MM.1S (cell line): ENCODE results near the gene GPR42.

Experiments
- DNase-seq: peaks from one replicate; pipeline ENCODE4 v3.0.0-alpha.2; 2015
- H2AFZ ChIP-seq: fragments of 300-600 bp; sonication (generic); 2 replicates; pipeline ENCODE4 v1.6.0; 2016; ENCODE audit warnings: antibody characterized with exemption, low read length
- H3F3A ChIP-seq: fragments of 300-600 bp; sonication (generic); 2 replicates; pipeline ENCODE4 v1.6.1; 2016; ENCODE audit warnings: mild to moderate bottlenecking, antibody characterized with exemption, low read length, moderate library complexity, mixed read lengths; ENCODE audit not compliant: insufficient read depth
- H3K27ac ChIP-seq: fragments of 300-600 bp; sonication (generic); 2 replicates; pipeline ENCODE4 v1.5.1; 2016; ENCODE audit warnings: mild to moderate bottlenecking, low read length
- H3K27me3 ChIP-seq: fragments of 300-600 bp; sonication (generic); replicated peaks from 2 replicates; pipeline ENCODE4 v1.6.0; 2016; ENCODE audit warnings: low read length; ENCODE audit not compliant: insufficient read depth
- H3K36me3 ChIP-seq: fragments of 300-600 bp; sonication (generic); replicated peaks from 2 replicates; pipeline ENCODE4 v1.6.1; 2016; ENCODE audit warnings: mild to moderate bottlenecking, low read length, mixed read lengths; ENCODE audit not compliant: insufficient read depth
- H3K4me1 ChIP-seq: fragments of 300-600 bp; sonication (generic); 2 replicates; pipeline ENCODE4 v1.6.1; 2016; ENCODE audit warnings: low read length, mixed read lengths
- H3K4me2 ChIP-seq: fragments of 300-600 bp; sonication (generic); 2 replicates; pipeline ENCODE4 v1.6.0; 2016; ENCODE audit warnings: low read depth, low read length
- H3K4me3 ChIP-seq: fragments of 300-600 bp; sonication (generic); 2 replicates; pipeline ENCODE4 v1.5.1; 2016; ENCODE audit warnings: low read length, mixed read lengths
- H3K79me2 ChIP-seq: fragments of 300-600 bp; sonication (generic); 2 replicates; pipeline ENCODE4 v1.6.1; 2016; ENCODE audit warnings: mixed run types, low read length, mixed read lengths
- H3K9ac ChIP-seq: fragments of 300-600 bp; sonication (generic); 2 replicates; pipeline ENCODE4 v1.6.1; 2016; ENCODE audit warnings: low read length, mixed read lengths
- H3K9me2 ChIP-seq: fragments of 300-600 bp; sonication (generic); replicated peaks from 2 replicates; pipeline ENCODE4 v1.6.1; 2016; ENCODE audit warnings: mild to moderate bottlenecking, low read length, mixed read lengths; ENCODE audit not compliant: insufficient read depth
- H3K9me3 ChIP-seq: fragments of 300-600 bp; sonication (generic); replicated peaks from 2 replicates; pipeline ENCODE4 v1.6.1; 2016; ENCODE audit warnings: mild to moderate bottlenecking, low read length, mixed read lengths; ENCODE audit not compliant: insufficient read depth
- H4K20me1 ChIP-seq: fragments of 300-600 bp; sonication (generic); 2 replicates; pipeline ENCODE4 v1.6.1; 2016; ENCODE audit warnings: mild to moderate bottlenecking, low read length, moderate library complexity, mixed read lengths; ENCODE audit not compliant: insufficient read depth
- EZH2 ChIP-seq: fragments of 300-600 bp; sonication (generic); optimal IDR thresholded peaks from 2 replicates; pipeline ENCODE3; 2017; ENCODE audit warnings: low read depth, mild to moderate bottlenecking, antibody characterized with exemption, low read length, mixed read lengths
- EZH2phosphoT487 ChIP-seq: fragments of 300-600 bp; sonication (generic); IDR thresholded peaks from 2 replicates; pipeline ENCODE4 v1.6.1; 2018; ENCODE audit warnings: antibody characterized with exemption, low read length
- TF ChIP-seq, protein P1 (sequence below): fragments of 300-600 bp; sonication (generic); IDR thresholded peaks from 2 replicates; pipeline ENCODE4 v1.5.1; 2016; ENCODE audit warnings: antibody characterized with exemption, low read length, mixed read lengths

Gene GPR42

DNA sequence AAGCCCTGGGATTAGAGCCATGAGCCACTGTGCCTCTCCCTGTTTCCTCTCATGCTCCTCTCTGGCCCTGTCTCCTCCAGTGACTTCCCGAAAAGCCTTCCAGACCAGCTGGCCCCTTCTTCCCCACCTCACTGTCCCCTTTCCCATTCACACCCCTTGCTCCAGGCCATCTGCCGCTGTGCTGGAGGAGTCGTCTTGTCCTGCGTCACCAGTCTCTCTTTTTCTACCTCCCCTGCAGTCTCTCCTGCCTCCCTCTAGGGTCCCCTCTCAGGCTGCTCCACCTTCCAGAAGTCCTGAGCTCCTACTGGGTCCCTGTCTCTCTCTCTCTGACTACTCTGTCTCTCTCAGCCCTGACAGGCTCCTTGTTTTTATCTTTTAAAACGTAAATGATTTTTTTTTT lies 28.4 kb upstream of the GPR42 start:
- Histone ChIP-seq H3K4me1 (no peaks in the 10 kb centered on the region), H3K79me2 (no peaks in the 10 kb centered on the region), H2AFZ (no peak overlapping the region), H3F3A (no peaks in the 10 kb centered on the region), H4K20me1 (no peaks in the 10 kb centered on the region), H3K27me3 (peaks cover 93% of the 10 kb centered on the region), H3K9me3 (no peaks in the 10 kb centered on the region), H3K9me2 (no peaks in the 10 kb centered on the region), H3K9ac (no peak overlapping the region), H3K36me3 (no peaks in the 10 kb centered on the region), H3K4me2 (no peak overlapping the region), H3K4me3 (no peak overlapping the region), H3K27ac (no peak overlapping the region)
- no peak for TF ChIP-seq EZH2
- TF ChIP-seq, protein P1, sequence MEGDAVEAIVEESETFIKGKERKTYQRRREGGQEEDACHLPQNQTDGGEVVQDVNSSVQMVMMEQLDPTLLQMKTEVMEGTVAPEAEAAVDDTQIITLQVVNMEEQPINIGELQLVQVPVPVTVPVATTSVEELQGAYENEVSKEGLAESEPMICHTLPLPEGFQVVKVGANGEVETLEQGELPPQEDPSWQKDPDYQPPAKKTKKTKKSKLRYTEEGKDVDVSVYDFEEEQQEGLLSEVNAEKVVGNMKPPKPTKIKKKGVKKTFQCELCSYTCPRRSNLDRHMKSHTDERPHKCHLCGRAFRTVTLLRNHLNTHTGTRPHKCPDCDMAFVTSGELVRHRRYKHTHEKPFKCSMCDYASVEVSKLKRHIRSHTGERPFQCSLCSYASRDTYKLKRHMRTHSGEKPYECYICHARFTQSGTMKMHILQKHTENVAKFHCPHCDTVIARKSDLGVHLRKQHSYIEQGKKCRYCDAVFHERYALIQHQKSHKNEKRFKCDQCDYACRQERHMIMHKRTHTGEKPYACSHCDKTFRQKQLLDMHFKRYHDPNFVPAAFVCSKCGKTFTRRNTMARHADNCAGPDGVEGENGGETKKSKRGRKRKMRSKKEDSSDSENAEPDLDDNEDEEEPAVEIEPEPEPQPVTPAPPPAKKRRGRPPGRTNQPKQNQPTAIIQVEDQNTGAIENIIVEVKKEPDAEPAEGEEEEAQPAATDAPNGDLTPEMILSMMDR: no peak
- no peak for TF ChIP-seq EZH2phosphoT487
- no peak for DNase-seq

DNA sequence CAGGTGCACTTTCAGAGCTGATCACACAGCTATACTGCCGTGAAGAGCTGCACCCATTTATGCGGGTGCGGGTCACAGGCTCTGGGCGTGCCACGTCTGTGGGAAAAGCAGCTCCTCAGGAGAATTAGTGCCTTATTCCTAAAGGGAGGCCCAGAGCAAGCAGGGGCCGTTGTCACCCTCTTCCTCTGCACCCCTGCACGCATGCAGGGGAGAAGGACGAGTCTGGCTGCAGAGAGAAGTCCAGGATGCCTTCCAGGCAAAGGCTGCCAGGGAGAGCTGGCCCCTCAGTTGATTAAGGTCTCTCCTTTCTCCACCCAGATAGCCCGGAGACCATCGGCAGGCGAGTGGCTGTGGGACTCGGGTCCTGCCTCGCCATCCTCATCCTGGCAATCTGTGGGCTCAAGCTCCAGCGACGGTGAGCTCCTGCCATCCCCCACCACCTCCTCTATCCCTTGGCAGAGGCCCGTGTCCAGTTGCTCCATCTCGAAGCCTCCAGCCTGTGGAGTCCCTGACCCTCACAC lies 26.3 kb upstream of the GPR42 start:
- H3K27me3 ChIP-seq: peaks cover 97% of the 10 kb centered on the region
- H3F3A ChIP-seq: no peaks in the 10 kb centered on the region
- no peak overlapping the region for H3K9ac ChIP-seq
- no peak for TF ChIP-seq EZH2
- TF ChIP-seq, protein P1: no peak
- no peak for TF ChIP-seq EZH2phosphoT487
- no peak overlapping the region for H3K4me3 ChIP-seq
- no peaks in the 10 kb centered on the region for H3K36me3 ChIP-seq
- no peaks in the 10 kb centered on the region for H3K4me1 ChIP-seq
- DNase-seq: no peak
- no peaks in the 10 kb centered on the region for H3K9me2 ChIP-seq
- H3K9me3 ChIP-seq: no peaks in the 10 kb centered on the region
- H3K79me2 ChIP-seq: no peaks in the 10 kb centered on the region
- H3K4me2 ChIP-seq: no peak overlapping the region
- no peak overlapping the region for H2AFZ ChIP-seq
- no peak overlapping the region for H3K27ac ChIP-seq
- H4K20me1 ChIP-seq: no peaks in the 10 kb centered on the region

DNA sequence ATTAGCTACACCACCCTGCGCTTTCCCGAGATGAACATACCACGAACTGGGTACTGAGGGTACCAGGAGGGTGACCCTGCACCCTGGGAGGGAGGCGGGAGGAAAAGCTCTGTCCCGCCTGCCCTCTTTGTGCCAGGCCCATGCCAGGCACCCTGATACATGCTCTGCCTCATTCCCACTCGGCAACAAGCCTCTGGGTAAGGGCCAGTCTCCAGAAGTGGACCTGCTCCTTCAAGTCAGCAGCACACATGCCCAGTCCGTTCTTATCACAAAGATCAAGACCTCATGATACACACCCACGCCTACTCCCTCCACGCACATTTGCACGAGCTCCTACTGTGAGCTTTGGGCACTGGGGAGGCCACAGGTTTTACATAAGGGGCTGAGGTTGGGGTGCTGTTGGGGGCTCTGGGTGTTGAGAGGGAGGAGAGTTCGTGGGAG lies 25.2 kb upstream of the GPR42 start:
- no peak overlapping the region for H3K4me2 ChIP-seq

More for the DNA sequence above, 25.2 kb upstream of the GPR42 start:
- Histone ChIP-seq H3K4me1 (no peaks in the 10 kb centered on the region), H3K36me3 (no peaks in the 10 kb centered on the region), H2AFZ (no peak overlapping the region), H3K79me2 (no peaks in the 10 kb centered on the region), H3F3A (no peaks in the 10 kb centered on the region), H3K9ac (no peak overlapping the region), H4K20me1 (no peaks in the 10 kb centered on the region), H3K27me3 (peaks cover 95% of the 10 kb centered on the region), H3K9me3 (no peaks in the 10 kb centered on the region), H3K27ac (no peak overlapping the region), H3K4me3 (no peak overlapping the region), H3K9me2 (no peaks in the 10 kb centered on the region)
- DNase-seq: no peak
- TF ChIP-seq EZH2 (no peak), EZH2phosphoT487 (no peak)
- TF ChIP-seq, protein P1: no peak
